SU-DHL-6 (cell line): ENCODE data around the gene TMEM132A.
A peak's percentile ranks its signal among the peaks of the same experiment; 100 is the strongest.

Experiments used
- H2AFZ ChIP-seq: fragments of 200-600 bp; sonication (generic); 2 replicates; pipeline ENCODE4 v1.6.1; 2014; ENCODE audit warnings: low read depth, mild to moderate bottlenecking, moderate library complexity, mixed read lengths, antibody characterized with exemption, low read length; ENCODE audit not compliant: severe bottlenecking
- H3F3A ChIP-seq: fragments of 200-600 bp; shearing (Covaris generic); 2 replicates; pipeline ENCODE4 v1.6.0; 2016; ENCODE audit warnings: antibody characterized with exemption, mild to moderate bottlenecking; ENCODE audit not compliant: insufficient read depth
- H3K27ac ChIP-seq: fragments of 200-600 bp; sonication (generic); 2 replicates; pipeline ENCODE4 v1.5.1; 2016; ENCODE audit warnings: low read depth, mild to moderate bottlenecking, low read length, moderate library complexity, mixed read lengths
- H3K27me3 ChIP-seq: fragments of 200-600 bp; sonication (generic), shearing (Covaris generic); 2 replicates; pipeline ENCODE4 v1.6.0; 2014; ENCODE audit warnings: mild to moderate bottlenecking, low read length
- H3K36me3 ChIP-seq: fragments of 200-600 bp; sonication (generic); 2 replicates; pipeline ENCODE4 v1.6.1; 2014; ENCODE audit warnings: mild to moderate bottlenecking, low read length, mixed read lengths
- H3K4me2 ChIP-seq: fragments of 300-600, 200-600 bp; shearing (Covaris generic), sonication (generic); 2 replicates; pipeline ENCODE4 v1.6.0; 2014; ENCODE audit warnings: low read length, low read depth, mild to moderate bottlenecking; ENCODE audit not compliant: poor library complexity, severe bottlenecking
- H3K4me3 ChIP-seq: fragments of 200-600 bp; sonication (generic); 2 replicates; pipeline ENCODE4 v1.5.1; 2014; ENCODE audit warnings: antibody characterized with exemption, low read length, mild to moderate bottlenecking, mixed read lengths; ENCODE audit not compliant: insufficient read depth, poor library complexity, severe bottlenecking
- H3K79me2 ChIP-seq: fragments of 200-600 bp; sonication (generic); 2 replicates; pipeline ENCODE4 v1.6.1; 2014; ENCODE audit warnings: mild to moderate bottlenecking, low read length, moderate library complexity; ENCODE audit not compliant: insufficient read depth
- H3K9ac ChIP-seq: fragments of 200-600 bp; sonication (generic); 2 replicates; pipeline ENCODE4 v1.7.0; 2014; ENCODE audit warnings: mild to moderate bottlenecking, low read length
- H3K9me2 ChIP-seq: fragments of 200-600 bp; sonication (generic); replicated peaks from 2 replicates; pipeline ENCODE4 v1.6.1; 2014; ENCODE audit warnings: low read length; ENCODE audit not compliant: insufficient read depth
- H3K9me3 ChIP-seq: fragments of 200-600 bp; sonication (generic); 2 replicates; pipeline ENCODE4 v1.6.1; 2014; ENCODE audit warnings: low read length, mixed read lengths; ENCODE audit not compliant: insufficient read depth
- H4K20me1 ChIP-seq: fragments of 200-600 bp; sonication (generic); 2 replicates; pipeline ENCODE4 v1.6.1; 2014; ENCODE audit warnings: low read depth, mild to moderate bottlenecking, antibody characterized with exemption, low read length, moderate library complexity, mixed read lengths
- CTCF ChIP-seq: fragments of 200-600 bp; sonication (generic); IDR thresholded peaks from one replicate; pipeline ENCODE4 v1.5.1; 2017; ENCODE audit warnings: antibody characterized with exemption, mild to moderate bottlenecking, low read length, moderate library complexity; ENCODE audit not compliant: insufficient read depth, poor library complexity, severe bottlenecking
- EZH2phosphoT487 ChIP-seq: fragments of 200-600 bp; sonication (generic), shearing (Covaris generic); conservative IDR thresholded peaks from 2 replicates; pipeline ENCODE4 v1.6.1; 2018; ENCODE audit warnings: mild to moderate bottlenecking, antibody characterized with exemption, low read length, moderate library complexity, mixed read lengths

TMEM132A gene

GRCh38 chr11:60897496-60897895 is 26.8 kb upstream of the TMEM132A start:
- H3K4me3 ChIP-seq: no peak overlapping the region
- H3K27me3 ChIP-seq: no peaks in the 10 kb centered on the region
- no peaks in the 10 kb centered on the region for H3K9me3 ChIP-seq
- H3K36me3 ChIP-seq: peaks cover 34% of the 10 kb centered on the region
- no peak overlapping the region for H3K9ac ChIP-seq
- H3K79me2 ChIP-seq: no peaks in the 10 kb centered on the region; the same call in 1 of the 2 replicates
- H3F3A ChIP-seq: peaks cover 9% of the 10 kb centered on the region; the same call in 1 of the 2 replicates
- no peaks in the 10 kb centered on the region for H3K9me2 ChIP-seq
- no peak overlapping the region for H2AFZ ChIP-seq
- no peaks in the 10 kb centered on the region for H4K20me1 ChIP-seq
- H3K27ac ChIP-seq: no peak overlapping the region
- no peak overlapping the region for H3K4me2 ChIP-seq
- TF ChIP-seq CTCF (no peak), EZH2phosphoT487 (no peak)

DNA sequence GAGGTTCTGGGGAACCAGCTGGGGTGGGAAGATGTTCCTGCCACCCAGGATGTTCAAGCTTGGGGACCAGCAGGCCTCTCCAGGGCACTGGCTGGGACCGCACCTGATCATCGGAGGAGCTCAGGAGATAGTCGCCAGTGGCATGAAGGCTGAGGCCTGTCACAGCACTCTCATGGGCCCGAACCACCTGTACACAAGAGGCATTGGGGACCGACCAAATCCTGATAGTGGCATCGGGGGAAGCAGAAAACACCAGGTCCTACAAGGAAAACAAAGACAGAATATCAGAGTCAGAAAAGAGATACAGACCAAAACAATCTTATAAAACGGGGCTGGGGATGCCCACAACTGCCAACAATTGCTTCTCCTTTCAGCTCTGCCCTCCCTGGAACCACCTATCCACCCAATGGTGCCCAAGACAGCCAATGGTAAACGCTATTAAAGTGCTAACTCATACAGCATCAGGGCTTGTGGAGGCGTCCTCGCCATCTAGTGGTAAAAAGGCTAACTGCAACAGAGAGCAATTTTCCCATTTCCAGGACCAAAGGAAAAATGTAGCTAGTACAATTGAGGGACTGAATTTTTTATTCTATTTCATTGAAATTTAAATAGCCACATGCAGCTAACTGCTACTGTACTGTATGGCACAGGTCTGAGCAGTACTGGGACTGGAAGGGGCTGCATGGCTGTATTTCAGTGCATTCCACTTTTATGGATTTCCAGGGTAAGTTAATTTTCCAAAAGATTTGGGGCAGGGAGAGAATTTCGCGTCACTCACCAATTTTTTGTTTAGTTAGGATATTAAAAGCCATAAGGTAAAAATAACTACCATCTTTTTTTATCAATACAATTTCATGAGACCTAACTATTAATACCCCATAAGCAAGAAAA is 25.0 kb upstream of the TMEM132A start:
- Histone ChIP-seq H3K36me3 (peaks cover 43% of the 10 kb centered on the region), H3K9me3 (no peaks in the 10 kb centered on the region), H3K4me3 (no peak overlapping the region), H3K4me2 (no peak overlapping the region), H3K9me2 (no peaks in the 10 kb centered on the region), H2AFZ (no peak overlapping the region), H3K27ac (no peak overlapping the region), H3K79me2 (peaks cover 15% of the 10 kb centered on the region), H3K9ac (no peak overlapping the region), H3F3A (peaks cover 9% of the 10 kb centered on the region; the same call in 1 of the 2 replicates), H4K20me1 (peaks cover 9% of the 10 kb centered on the region), H3K27me3 (no peaks in the 10 kb centered on the region)
- TF ChIP-seq CTCF: peak; percentile 95
- TF ChIP-seq EZH2phosphoT487: no peak

DNA sequence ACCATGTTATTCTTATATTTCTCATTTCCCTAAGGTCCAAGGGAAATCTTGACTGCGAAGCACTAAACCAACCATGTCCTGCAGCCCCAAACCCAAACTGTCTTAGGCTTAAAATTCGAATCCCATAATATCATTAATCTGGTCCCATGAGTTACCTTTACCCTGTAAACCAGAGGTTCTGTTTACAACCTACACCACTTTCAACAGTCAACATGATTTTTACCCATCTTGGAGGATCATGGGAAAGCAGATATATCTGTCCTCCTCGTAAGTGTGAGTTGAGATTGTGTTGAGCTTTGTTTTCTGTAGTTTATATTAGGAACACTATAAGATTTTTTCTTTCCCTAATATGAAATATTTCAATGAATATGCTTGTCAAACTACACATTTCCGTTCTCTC is 24.3 kb upstream of the TMEM132A start:
- no peak for TF ChIP-seq EZH2phosphoT487
- no peak for TF ChIP-seq CTCF
- H3K36me3 ChIP-seq: peaks cover 43% of the 10 kb centered on the region
- H3K27ac ChIP-seq: no peak overlapping the region
- H3K9ac ChIP-seq: no peak overlapping the region
- H4K20me1 ChIP-seq: peaks cover 16% of the 10 kb centered on the region
- H2AFZ ChIP-seq: no peak overlapping the region
- H3K4me3 ChIP-seq: no peak overlapping the region
- H3K27me3 ChIP-seq: no peaks in the 10 kb centered on the region
- H3K9me3 ChIP-seq: no peaks in the 10 kb centered on the region
- H3F3A ChIP-seq: peaks cover 9% of the 10 kb centered on the region; the same call in 1 of the 2 replicates
- peaks cover 22% of the 10 kb centered on the region for H3K79me2 ChIP-seq
- H3K4me2 ChIP-seq: no peak overlapping the region
- H3K9me2 ChIP-seq: no peaks in the 10 kb centered on the region
